Right lobe of liver (tissue), 6 donors: ENCODE measurements around the gene CDH4. TPM values are rescaled to one million over a fixed set of nuclear protein-coding genes. Genes with fewer than 3 reads are reported as not detected.

ENCODE experiments used
- ATAC-seq, 4 donors: fragments of 200-7000 bp; cut with Tn5 transposase; one replicate each; pipeline ENCODE4 v1.9.1; 2020; ENCODE audit warnings: mild to moderate bottlenecking in 4 of 4, moderate library complexity in 4 of 4
- DNase-seq, 3 donors: peaks; one replicate each; pipeline ENCODE4 v3.0.0-alpha.2; 2020
- H3K27ac ChIP-seq, 3 donors: fragments of 200-600 bp; one replicate each; pipeline ENCODE4 v1.8.0; 2022
- H3K27me3 ChIP-seq, 2 donors: fragments of 200-600 bp; one replicate each; pipeline ENCODE4 v1.8.0; 2022
- H3K36me3 ChIP-seq, 4 donors: fragments of 200-600 bp; sonication (generic) in 1 of 4; one replicate each; pipeline versions ENCODE4 v1.5.1 to v1.8.0; 2017 to 2022; ENCODE audit warnings: control low read depth in 1 of 4
- H3K4me1 ChIP-seq, 4 donors: fragments of 200-600 bp; sonication (generic) in 1 of 4; one replicate each; pipeline versions ENCODE4 v1.5.1 to v1.8.0; 2017 to 2022; ENCODE audit warnings: control low read depth in 1 of 4
- H3K4me3 ChIP-seq, 3 donors: fragments of 200-600 bp; one replicate each; pipeline ENCODE4 v1.8.0; 2022
- H3K9me3 ChIP-seq, 4 donors: fragments of 200-600 bp; sonication (generic) in 1 of 4; one replicate each; pipeline versions ENCODE4 v1.5.1 to v1.8.0; 2017 to 2022; ENCODE audit warnings: control low read depth in 1 of 4
- CTCF ChIP-seq, 4 donors: fragments of 200-600 bp in 3 of 4; fragments of 450-650 bp in 1 of 4; IDR thresholded peaks; one replicate each; pipeline versions ENCODE4 v1.5.1 to v1.8.0; 2016 to 2022; ENCODE audit warnings: antibody characterized with exemption in 4 of 4, mild to moderate bottlenecking in 2 of 4
- POLR2A ChIP-seq: fragments of 450-650 bp; IDR thresholded peaks from one replicate; pipeline ENCODE4 v1.6.1; 2017; ENCODE audit warnings: antibody characterized with exemption, mild to moderate bottlenecking
- WGBS: methylation state at CpG from one replicate; pipeline ENCODE4 v1.1.6; 2018; ENCODE audit warnings: low coverage, low lambda C conversion rate; ENCODE audit not compliant: insufficient coverage; ENCODE audit errors: missing lambda C conversion rate; 5-methylcytosine and 5-hydroxymethylcytosine counted together
- intact Hi-C, 2 donors: fragments of 100-400 bp; cut with DNase I; formaldehyde crosslinking; loops; one replicate each; pipeline versions ENCODE4 v1.11.2 to v1.14.1; 2022
- total RNA-seq, 6 experiments: library from RNA; depleted of rRNA in 2 of 6; stranded (reverse); fragments of >200 nt in 2 of 6; fragmentation: NEBNext Ultra II Directional in 3 of 6; extraction: Animal tissue kit (Norgen Biotek cat#: 25700) in 3 of 6; gene quantifications; one replicate each; pipeline versions ENCODE4 v1.1.0 to v1.2.4, GENCODE V29; 2016 to 2023
- donor health status: DM: no; HTN: yes; CAD: no.
- donor health status: DM: no; HTN: no; CAD: no.
- donor health status: DM: no; HTN: no; CAD: no.
- donor health status: DM: no; HTN: yes; CAD: no.
- donor health status: DM: no; HTN: yes; CAD: no.

Gene CDH4
- total RNA-seq, 6 experiments from 2014 or later: 0.02 to 0.14 (median 0.09) TPM; not detected in 3

- no peak for ATAC-seq
- 56% methylated on average over 8 of the region's 25 CpGs for WGBS
- Histone ChIP-seq H3K9me3 (no peaks in the 10 kb centered on the region), H3K4me3 (no peak overlapping the region), H3K27me3 (no peaks in the 10 kb centered on the region), H3K36me3 (no peaks in the 10 kb centered on the region), H3K4me1 (no peaks in the 10 kb centered on the region), H3K27ac (no peak overlapping the region)
- intact Hi-C loops: no loop called here
- TF ChIP-seq POLR2A (no peak), CTCF (IDR thresholded peaks at IDR 0.05) (no peak)
- DNase-seq: peak in 1 of 3 donors; percentile 12
Observed at GRCh38 chr20:61698598-61699494, 446.8 kb downstream of the CDH4 start.

GRCh38 chr20:61699495-61700374, 447.7 kb downstream of the CDH4 start:
- no peak overlapping the region for H3K27ac ChIP-seq
- no peak overlapping the region for H3K4me3 ChIP-seq
- 53% methylated on average over 6 of the region's 31 CpGs for WGBS
- no peaks in the 10 kb centered on the region for H3K27me3 ChIP-seq
- intact Hi-C loops: no loop called here
- DNase-seq (no peak), ATAC-seq (no peak)
- no peaks in the 10 kb centered on the region for H3K9me3 ChIP-seq
- H3K4me1 ChIP-seq: no peaks in the 10 kb centered on the region
- no peaks in the 10 kb centered on the region for H3K36me3 ChIP-seq
- TF ChIP-seq POLR2A: no peak
- no peak for TF ChIP-seq CTCF (IDR thresholded peaks at IDR 0.05)

- intact Hi-C loops: no loop called here
- H3K9me3 ChIP-seq: no peaks in the 10 kb centered on the region
- TF ChIP-seq CTCF (IDR thresholded peaks at IDR 0.05) (no peak), POLR2A (no peak)
- H3K4me1 ChIP-seq: no peaks in the 10 kb centered on the region
- H3K4me3 ChIP-seq: no peak overlapping the region
- ATAC-seq: no peak
- no peak overlapping the region for H3K27ac ChIP-seq
- no peaks in the 10 kb centered on the region for H3K27me3 ChIP-seq
- 81% methylated on average over 8 of the region's 24 CpGs for WGBS
- DNase-seq: no peak
- no peaks in the 10 kb centered on the region for H3K36me3 ChIP-seq
Observed at GRCh38 chr20:61700595-61701140, 448.6 kb downstream of the CDH4 start.

GRCh38 chr20:61701401-61701800, 449.3 kb downstream of the CDH4 start:
- no peak overlapping the region for H3K27ac ChIP-seq
- no peaks in the 10 kb centered on the region for H3K36me3 ChIP-seq
- H3K4me1 ChIP-seq: no peaks in the 10 kb centered on the region
- WGBS: 76% methylated on average over 5 of the region's 14 CpGs
- DNase-seq: no peak
- no peaks in the 10 kb centered on the region for H3K9me3 ChIP-seq
- intact Hi-C loops: no loop called here
- no peak for ATAC-seq
- no peak overlapping the region for H3K4me3 ChIP-seq
- H3K27me3 ChIP-seq: no peaks in the 10 kb centered on the region
- no peak for TF ChIP-seq CTCF (IDR thresholded peaks at IDR 0.05)
- no peak for TF ChIP-seq POLR2A
